ENCODE measurements around the gene ACSF2. TPM values are rescaled to one million over a fixed set of nuclear protein-coding genes. Genes with fewer than 3 reads are reported as not detected.
"Not testable (repeated sequence)": the region's sequence is repeated elsewhere in the genome, so short reads cannot be mapped to it uniquely, and the experiment has no call there.

The ACSF2 gene
- total RNA-seq, 1 experiment from 2014 or later = 161 TPM

DNA sequence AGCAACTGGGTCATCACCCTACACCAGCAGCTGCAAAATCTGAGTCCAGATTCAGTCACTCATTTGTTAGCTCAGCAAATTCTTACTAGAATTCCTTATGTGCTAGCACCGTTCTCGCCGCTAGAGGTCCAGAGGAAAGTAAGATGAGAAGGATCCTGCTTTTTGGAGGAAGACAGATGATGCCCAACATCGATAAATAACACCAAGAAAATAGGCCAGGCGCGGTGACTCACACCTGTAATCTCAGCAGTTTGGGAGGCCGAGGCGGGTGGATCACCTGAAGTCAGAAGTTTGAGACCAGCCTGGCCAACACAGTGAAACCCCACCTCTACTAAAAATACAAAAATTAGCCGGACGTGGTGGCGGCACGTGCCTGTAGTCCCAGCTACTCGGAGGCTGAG, 46.7 kb downstream of the ACSF2 start:
- POLR2A ChIA-PET = interaction anchor here (1.4 kb wide), 1 partner anchor 76 kb away, joined by 5 read pairs; the partner anchor contains the start of gene LRRC59
- BruUV-seq (replicated peaks); H3K27me3 Mint-ChIP-seq (ENCODE audit: insufficient read depth, unreplicated experiment); DNase-seq; H3K27ac Mint-ChIP-seq (ENCODE audit: unreplicated experiment); H3K27me3 ChIP-seq (replicated peaks; ENCODE audit: control insufficient read depth, insufficient read depth, low read length); H3K9me3 ChIP-seq; intact Hi-C loops (cut with micrococcal nuclease; ENCODE audit: unreplicated experiment); H3K4me3 Mint-ChIP-seq (ENCODE audit: unreplicated experiment); H3K9me3 Mint-ChIP-seq (ENCODE audit: unreplicated experiment); H3K4me3 ChIP-seq (ENCODE audit: low read depth, low read length); H3K36me3 Mint-ChIP-seq (ENCODE audit: insufficient read depth, unreplicated experiment); H3K36me3 ChIP-seq (ENCODE audit: control insufficient read depth, insufficient read depth, low read length); H3K4me1 ChIP-seq: not testable (repeated sequence)
- H3K4me1 Mint-ChIP-seq (ENCODE audit: low read depth, unreplicated experiment) = peaks cover 14% of the 10 kb centered on the region
- TF ChIP-seq, protein P1, sequence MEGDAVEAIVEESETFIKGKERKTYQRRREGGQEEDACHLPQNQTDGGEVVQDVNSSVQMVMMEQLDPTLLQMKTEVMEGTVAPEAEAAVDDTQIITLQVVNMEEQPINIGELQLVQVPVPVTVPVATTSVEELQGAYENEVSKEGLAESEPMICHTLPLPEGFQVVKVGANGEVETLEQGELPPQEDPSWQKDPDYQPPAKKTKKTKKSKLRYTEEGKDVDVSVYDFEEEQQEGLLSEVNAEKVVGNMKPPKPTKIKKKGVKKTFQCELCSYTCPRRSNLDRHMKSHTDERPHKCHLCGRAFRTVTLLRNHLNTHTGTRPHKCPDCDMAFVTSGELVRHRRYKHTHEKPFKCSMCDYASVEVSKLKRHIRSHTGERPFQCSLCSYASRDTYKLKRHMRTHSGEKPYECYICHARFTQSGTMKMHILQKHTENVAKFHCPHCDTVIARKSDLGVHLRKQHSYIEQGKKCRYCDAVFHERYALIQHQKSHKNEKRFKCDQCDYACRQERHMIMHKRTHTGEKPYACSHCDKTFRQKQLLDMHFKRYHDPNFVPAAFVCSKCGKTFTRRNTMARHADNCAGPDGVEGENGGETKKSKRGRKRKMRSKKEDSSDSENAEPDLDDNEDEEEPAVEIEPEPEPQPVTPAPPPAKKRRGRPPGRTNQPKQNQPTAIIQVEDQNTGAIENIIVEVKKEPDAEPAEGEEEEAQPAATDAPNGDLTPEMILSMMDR (IDR thresholded peaks at IDR 0.05; ENCODE audit: insufficient read depth in 1 of 2, low read depth in 1 of 2, low read length in 1 of 2, severe bottlenecking in 1 of 2, unreplicated experiment in 1 of 2) = peak; percentile 9 to 49
- CTCF ChIA-PET = interaction anchor here (0.6 to 2.1 kb wide), 6 partner anchors 27 to 153 kb away, joined by 3 to 9 read pairs (median 4); partner anchors contain the start of gene LRRC59

DNA sequence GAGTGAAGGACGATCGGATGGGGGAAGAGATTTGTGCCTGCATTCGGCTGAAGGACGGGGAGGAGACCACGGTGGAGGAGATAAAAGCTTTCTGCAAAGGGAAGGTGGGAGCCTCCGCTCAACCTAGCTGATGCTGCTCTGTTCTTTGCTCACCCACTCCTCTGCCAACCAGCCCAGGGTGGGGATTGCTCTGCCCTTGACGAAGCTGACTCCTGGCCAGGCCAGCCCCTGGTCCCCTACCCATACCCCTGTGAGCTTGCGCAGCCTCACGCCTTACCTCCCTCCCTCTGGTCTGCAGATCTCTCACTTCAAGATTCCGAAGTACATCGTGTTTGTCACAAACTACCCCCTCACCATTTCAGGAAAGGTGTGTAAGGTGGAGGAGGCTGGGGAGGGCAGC, 47.9 kb downstream of the ACSF2 start:
- POLR2A ChIA-PET = no interaction called here
- intact Hi-C loops (cut with micrococcal nuclease; ENCODE audit: unreplicated experiment) = no loop called here
- Mint-ChIP-seq H3K4me3 (ENCODE audit: unreplicated experiment) (no peak overlapping the region), H3K27me3 (ENCODE audit: insufficient read depth, unreplicated experiment) (no peaks in the 10 kb centered on the region), H3K36me3 (ENCODE audit: insufficient read depth, unreplicated experiment) (peaks cover 9% of the 10 kb centered on the region), H3K9me3 (ENCODE audit: unreplicated experiment) (no peaks in the 10 kb centered on the region), H3K27ac (ENCODE audit: unreplicated experiment) (no peak overlapping the region), H3K4me1 (ENCODE audit: low read depth, unreplicated experiment) (peaks cover 22% of the 10 kb centered on the region)
- peaks cover 13% of the 10 kb centered on the region for H3K4me1 ChIP-seq
- no peaks in the 10 kb centered on the region for H3K27me3 ChIP-seq (replicated peaks; ENCODE audit: control insufficient read depth, insufficient read depth, low read length)
- TF ChIP-seq, protein P1 (IDR thresholded peaks at IDR 0.05; ENCODE audit: insufficient read depth in 1 of 2, low read depth in 1 of 2, low read length in 1 of 2, severe bottlenecking in 1 of 2, unreplicated experiment in 1 of 2) = no peak
- CTCF ChIA-PET = interaction anchor here (0.6 kb wide), 1 partner anchor 20 kb away, joined by 7 read pairs; no protein-coding TSS in a partner anchor
- DNase-seq = no peak
- H3K4me3 ChIP-seq (ENCODE audit: low read depth, low read length) = no peak overlapping the region
- H3K9me3 ChIP-seq = no peaks in the 10 kb centered on the region
- peaks cover 3% of the 10 kb centered on the region; the same call in 1 of the 2 replicates for H3K36me3 ChIP-seq (ENCODE audit: control insufficient read depth, insufficient read depth, low read length)
- BruUV-seq (replicated peaks) = no TSS peak

DNA sequence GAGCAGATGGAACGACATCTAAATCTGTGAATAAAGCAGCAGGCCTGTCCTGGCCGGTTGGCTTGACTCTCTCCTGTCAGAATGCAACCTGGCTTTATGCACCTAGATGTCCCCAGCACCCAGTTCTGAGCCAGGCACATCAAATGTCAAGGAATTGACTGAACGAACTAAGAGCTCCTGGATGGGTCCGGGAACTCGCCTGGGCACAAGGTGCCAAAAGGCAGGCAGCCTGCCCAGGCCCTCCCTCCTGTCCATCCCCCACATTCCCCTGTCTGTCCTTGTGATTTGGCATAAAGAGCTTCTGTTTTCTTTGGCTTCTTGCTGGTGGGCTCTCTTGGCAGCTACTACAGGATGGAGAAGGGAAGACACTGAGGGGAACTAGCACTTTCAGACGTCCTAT, 48.5 kb downstream of the ACSF2 start:
- no peaks in the 10 kb centered on the region for H3K9me3 Mint-ChIP-seq (ENCODE audit: unreplicated experiment)
- TSS peak; percentile 50 for BruUV-seq (replicated peaks)
- H3K4me1 Mint-ChIP-seq (ENCODE audit: low read depth, unreplicated experiment) = peaks cover 25% of the 10 kb centered on the region
- H3K27me3 Mint-ChIP-seq (ENCODE audit: insufficient read depth, unreplicated experiment) = no peaks in the 10 kb centered on the region
- peaks cover 14% of the 10 kb centered on the region for H3K36me3 Mint-ChIP-seq (ENCODE audit: insufficient read depth, unreplicated experiment)
- intact Hi-C loops (cut with micrococcal nuclease; ENCODE audit: unreplicated experiment) = no loop called here
- H3K9me3 ChIP-seq = no peaks in the 10 kb centered on the region
- H3K4me3 Mint-ChIP-seq (ENCODE audit: unreplicated experiment) = no peak overlapping the region
- TF ChIP-seq, protein P1 (IDR thresholded peaks at IDR 0.05; ENCODE audit: insufficient read depth in 1 of 2, low read depth in 1 of 2, low read length in 1 of 2, severe bottlenecking in 1 of 2, unreplicated experiment in 1 of 2) = no peak
- H3K4me3 ChIP-seq (ENCODE audit: low read depth, low read length) = no peak overlapping the region
- H3K4me1 ChIP-seq = peaks cover 13% of the 10 kb centered on the region
- POLR2A ChIA-PET = interaction anchor here (0.5 kb wide), 1 partner anchor 85 kb away, joined by 4 read pairs; no protein-coding TSS in a partner anchor
- no peaks in the 10 kb centered on the region for H3K27me3 ChIP-seq (replicated peaks; ENCODE audit: control insufficient read depth, insufficient read depth, low read length)
- no peak for DNase-seq
- CTCF ChIA-PET = interaction anchor here (0.6 to 1.0 kb wide), 3 partner anchors 77 to 1696 kb away, joined by 3 to 5 read pairs (median 3); partner anchors contain the start of gene LRRC59
- H3K36me3 ChIP-seq (ENCODE audit: control insufficient read depth, insufficient read depth, low read length) = peaks cover 3% of the 10 kb centered on the region; the same call in 1 of the 2 replicates
- H3K27ac Mint-ChIP-seq (ENCODE audit: unreplicated experiment) = no peak overlapping the region
